H1 (cell line): ENCODE measurements around the gene SLC6A19. TPM values are rescaled to one million over a fixed set of nuclear protein-coding genes. Genes with fewer than 3 reads are reported as not detected.
A peak's percentile ranks its signal among the peaks of the same experiment; 100 is the strongest.

Experiments used
- RAD21 ChIP-seq, 2 experiments: IDR thresholded peaks in 1 of 2; conservative IDR thresholded peaks in 1 of 2; 2 replicates each; pipeline ENCODE4 v1.6.1; 2011; ENCODE audit warnings: low read depth in 2 of 2, low read length in 2 of 2, improper control_type of control experiment in 1 of 2, inconsistent platforms in 1 of 2, mild to moderate bottlenecking in 1 of 2, moderate library complexity in 1 of 2
- polyA plus RNA-seq, 7 experiments: library from polyadenylated mRNA; depleted of rRNA in 3 of 7; stranded (reverse) in 5 of 7; unstranded in 2 of 7; fragments of >200 nt in 5 of 7; fragments of 200-250 nt in 2 of 7; gene quantifications; 1 replicate in 5 of 7; 2 replicates in 1 of 7; 4 replicates in 1 of 7; pipeline versions ENCODE4 v1.2.1 to v1.2.3, GENCODE V29; 2011 to 2013; ENCODE audit warnings: missing spikeins in 2 of 7, mixed read lengths in 2 of 7
- total RNA-seq: library from RNA; stranded (reverse); fragmentation: NEBNext Ultra II Directional; extraction: Animal tissue kit (Norgen Biotek cat#: 25700); gene quantifications from 2 replicates; pipeline ENCODE4 v1.2.1, GENCODE V29; 2021
- TF ChIP-seq, protein P1 (sequence below), 3 experiments: IDR thresholded peaks; 1 replicate in 2 of 3; 2 replicates in 1 of 3; pipeline versions ENCODE4 v1.5.1 to v1.6.1; 2011; ENCODE audit warnings: low read length in 3 of 3, mild to moderate bottlenecking in 3 of 3, inconsistent platforms in 2 of 3, low read depth in 1 of 3, moderate library complexity in 1 of 3; ENCODE audit not compliant: insufficient read depth in 1 of 3; ENCODE audit errors: control extremely low read depth in 1 of 3

Gene SLC6A19
- total and polyA plus RNA-seq, 2 of the 8 experiments (the other 6 are each of a cell fraction or from before 2014, with no cell fraction given): 0.02 TPM; not detected in 1

DNA sequence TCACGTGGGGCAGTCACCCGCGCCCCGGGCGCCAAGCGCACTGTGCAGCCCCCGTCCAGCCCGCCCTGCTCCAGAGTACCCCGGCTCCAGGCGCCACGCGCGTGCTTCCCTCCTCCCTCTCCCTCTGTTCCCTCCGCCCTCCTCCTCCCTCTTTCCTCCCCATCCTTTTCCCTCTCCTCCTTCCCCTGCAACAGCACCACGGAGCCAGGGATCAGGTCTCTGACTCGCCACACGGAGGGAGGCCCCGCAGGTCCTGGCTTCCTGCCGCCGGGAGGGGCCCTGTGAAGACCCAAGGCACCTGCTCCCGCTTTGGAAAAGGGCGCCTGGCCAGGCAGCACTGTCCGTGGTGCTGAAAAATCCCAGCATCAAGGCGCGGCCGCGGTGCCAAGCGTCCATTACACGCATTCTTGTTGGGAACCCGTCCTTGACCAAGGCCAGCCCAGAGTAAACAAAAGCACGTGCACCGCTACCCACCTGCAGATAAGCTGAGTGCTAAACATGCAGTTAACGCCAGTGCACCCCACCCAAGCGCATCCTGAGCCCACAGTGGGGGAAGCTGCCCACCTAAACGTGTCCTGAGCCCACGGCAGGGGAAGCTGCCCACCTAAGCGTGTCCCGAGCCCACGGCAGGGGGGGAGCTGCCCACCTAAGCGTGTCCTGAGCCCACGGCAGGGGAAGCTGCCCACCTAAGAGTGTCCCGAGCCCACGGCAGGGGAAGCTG, 45.5 kb downstream of the SLC6A19 start (continued):
- TF ChIP-seq, protein P1, sequence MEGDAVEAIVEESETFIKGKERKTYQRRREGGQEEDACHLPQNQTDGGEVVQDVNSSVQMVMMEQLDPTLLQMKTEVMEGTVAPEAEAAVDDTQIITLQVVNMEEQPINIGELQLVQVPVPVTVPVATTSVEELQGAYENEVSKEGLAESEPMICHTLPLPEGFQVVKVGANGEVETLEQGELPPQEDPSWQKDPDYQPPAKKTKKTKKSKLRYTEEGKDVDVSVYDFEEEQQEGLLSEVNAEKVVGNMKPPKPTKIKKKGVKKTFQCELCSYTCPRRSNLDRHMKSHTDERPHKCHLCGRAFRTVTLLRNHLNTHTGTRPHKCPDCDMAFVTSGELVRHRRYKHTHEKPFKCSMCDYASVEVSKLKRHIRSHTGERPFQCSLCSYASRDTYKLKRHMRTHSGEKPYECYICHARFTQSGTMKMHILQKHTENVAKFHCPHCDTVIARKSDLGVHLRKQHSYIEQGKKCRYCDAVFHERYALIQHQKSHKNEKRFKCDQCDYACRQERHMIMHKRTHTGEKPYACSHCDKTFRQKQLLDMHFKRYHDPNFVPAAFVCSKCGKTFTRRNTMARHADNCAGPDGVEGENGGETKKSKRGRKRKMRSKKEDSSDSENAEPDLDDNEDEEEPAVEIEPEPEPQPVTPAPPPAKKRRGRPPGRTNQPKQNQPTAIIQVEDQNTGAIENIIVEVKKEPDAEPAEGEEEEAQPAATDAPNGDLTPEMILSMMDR (IDR thresholded peaks at IDR 0.05; ENCODE audit: control extremely low read depth in 1 of 3, insufficient read depth in 1 of 3, low read depth in 1 of 3, low read length in 3 of 3): no peak
- peak in 1 of 2 experiments; percentile 14; a peak in 1 of 4 replicates for TF ChIP-seq RAD21 (IDR thresholded peaks at IDR 0.05 in 1 of 2, conservative IDR thresholded peaks at IDR 0.05 in 1 of 2; ENCODE audit: low read depth in 2 of 2, low read length in 2 of 2)
